HuH-7.5 (cell line): ENCODE measurements around the gene CROCC.

ENCODE experiments used
- DNase-seq: peaks from one replicate; pipeline ENCODE4 v3.0.0; 2011; ENCODE audit warnings: low spot score

The CROCC gene

DNA sequence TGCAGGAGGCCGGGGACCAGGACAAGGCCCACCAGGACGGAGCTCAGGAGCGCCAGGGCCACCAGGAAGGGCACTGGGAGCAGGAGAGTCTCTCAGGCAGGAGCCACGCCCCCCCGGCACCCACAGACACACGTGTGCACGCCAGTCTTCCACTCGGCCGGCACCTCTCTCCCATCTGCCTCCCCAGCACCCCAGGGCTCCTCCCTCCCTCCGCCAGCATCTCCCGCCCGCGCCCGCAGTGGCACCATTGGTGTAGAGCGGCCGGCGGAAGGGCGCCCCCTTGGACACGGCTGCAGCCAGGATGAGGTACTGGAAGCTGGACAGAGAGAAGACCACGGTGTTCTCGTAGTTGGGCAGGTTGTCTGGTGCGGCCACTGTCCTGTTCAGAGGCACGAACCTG is 64.8 kb downstream of the CROCC start:
- no peak for DNase-seq

DNA sequence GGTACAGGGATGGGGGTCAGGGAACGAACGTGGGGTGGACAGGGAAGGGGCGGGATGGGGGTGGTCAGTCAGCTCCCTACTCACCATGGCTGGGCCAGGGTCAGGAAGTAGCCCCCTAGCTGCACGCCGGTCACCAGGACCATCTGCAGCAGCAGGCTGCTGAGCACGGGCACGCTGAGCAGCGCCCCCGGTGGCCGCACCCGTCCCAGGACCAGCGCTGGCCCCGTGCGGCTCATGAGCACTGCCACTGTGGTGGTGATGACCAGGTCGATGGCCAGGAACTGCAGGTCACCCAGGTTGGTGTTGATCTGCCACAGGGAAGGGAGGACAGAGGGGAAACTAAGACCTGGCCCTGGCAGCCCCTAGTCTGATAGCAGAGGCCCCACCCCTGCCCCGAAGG is 65.2 kb downstream of the CROCC start:
- peak; percentile 80 for DNase-seq

DNA sequence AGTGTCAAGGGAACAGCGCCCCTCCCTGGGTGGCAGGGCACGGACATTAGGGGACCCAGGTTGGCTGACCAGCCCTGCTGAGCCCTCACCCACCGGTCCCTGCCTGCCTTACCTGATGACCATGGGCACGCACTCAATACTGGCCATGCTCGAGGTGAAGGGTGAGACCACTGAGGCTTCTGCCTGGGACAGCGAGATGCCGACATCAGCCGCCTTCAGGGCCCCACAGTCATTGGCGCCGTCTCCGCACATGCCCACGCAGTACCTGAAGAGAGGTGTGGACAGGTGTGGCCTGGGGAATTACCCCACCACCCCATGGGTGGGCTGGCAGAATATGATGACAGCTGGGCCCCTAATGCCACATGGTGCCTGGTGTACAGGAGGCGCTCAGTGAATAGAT is 66.5 kb downstream of the CROCC start:
- no peak for DNase-seq

DNA sequence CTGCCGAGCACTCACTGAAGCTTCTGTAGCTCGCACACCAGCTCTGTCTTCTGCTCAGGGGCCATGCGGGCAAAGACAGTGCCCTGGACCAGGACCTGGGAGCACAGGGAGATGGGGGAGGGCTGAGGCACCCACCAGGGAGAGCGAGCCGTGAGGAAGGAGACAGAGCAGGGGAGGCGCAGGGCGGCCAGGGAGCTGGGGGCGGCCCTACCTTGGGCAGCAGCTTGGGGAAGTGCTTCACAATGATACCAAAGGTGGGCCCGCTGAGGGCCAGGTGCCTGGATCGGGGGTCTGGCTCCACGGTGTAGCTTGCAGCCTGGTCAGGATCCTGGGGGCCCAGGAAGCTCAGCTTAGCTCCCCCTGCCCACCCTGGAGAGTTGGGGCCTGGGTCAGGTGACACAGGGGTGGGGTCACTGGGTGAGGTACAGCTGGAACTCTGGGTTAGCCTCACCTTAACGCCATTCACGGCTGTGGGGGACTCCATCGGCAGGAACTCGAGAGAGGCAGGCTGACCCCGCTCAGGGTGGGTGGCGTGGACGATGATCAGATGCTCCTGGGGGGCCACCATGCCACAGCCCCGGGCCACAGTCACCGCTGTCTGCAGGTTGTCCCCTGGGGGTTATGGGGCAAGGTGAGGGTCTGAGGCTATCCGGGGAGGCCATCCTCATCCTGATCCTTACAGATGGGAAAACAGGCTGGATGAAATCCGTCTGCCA is 68.1 kb downstream of the CROCC start:
- DNase-seq = no peak

DNA sequence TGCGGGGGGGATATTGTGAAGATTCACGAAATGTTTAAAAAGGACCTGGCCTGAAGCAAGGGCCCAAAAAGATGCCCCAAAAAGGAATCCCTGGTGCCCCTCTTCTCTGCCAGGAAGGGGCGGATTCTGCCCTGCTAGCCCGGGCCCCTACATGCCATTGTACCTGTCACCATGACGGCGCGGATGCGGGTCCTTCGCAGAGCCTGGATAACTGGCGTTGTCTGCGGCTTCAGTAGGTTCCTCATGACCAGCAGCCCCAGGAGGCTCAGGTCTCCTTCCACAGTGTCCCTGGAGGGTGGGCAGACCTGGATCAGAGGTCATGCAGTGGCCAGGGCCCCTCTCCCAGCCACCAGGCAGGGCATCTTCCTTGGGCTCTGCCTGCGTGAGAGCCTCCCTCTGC is 69.8 kb downstream of the CROCC start:
- no peak for DNase-seq

DNA sequence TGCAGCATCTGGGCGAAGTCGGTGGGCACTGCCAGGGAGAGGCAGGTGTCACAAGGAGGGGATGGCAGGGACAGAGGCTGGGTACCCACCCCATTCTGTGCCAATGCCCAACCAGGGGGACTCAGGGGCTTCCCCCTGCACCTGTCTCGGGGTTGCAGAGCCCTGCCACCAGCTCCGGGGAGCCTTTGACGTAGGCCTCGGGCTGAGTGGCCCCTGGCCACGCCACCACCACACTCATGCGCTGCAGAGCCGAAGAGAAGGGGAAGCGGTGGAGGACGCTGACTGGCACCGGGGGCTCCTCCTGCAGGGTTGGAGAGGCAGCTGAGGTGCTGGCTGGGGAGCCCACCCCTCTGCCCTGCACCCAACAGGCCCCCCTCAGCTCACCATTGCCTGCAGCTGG is 70.4 kb downstream of the CROCC start:
- no peak for DNase-seq

DNA sequence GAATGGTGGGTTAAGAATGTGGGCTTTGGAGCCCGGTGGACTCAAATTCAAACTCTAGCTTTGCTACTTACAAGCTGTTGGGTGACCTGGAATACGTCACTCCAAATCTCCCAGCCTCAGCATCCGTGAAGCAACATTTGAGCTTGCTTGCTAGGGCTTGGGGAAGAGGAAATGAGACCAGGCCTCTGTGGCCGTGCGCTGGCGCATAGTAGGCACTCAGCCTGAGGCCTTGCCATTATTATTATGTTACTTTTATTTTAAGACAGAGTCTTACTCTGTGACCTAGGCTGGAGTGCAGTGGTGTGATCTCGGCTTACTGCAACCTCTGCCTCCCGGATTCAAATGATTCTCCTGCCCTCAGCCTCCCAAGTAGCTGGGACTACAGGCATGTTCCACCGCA is 70.9 kb downstream of the CROCC start:
- DNase-seq = no peak

DNA sequence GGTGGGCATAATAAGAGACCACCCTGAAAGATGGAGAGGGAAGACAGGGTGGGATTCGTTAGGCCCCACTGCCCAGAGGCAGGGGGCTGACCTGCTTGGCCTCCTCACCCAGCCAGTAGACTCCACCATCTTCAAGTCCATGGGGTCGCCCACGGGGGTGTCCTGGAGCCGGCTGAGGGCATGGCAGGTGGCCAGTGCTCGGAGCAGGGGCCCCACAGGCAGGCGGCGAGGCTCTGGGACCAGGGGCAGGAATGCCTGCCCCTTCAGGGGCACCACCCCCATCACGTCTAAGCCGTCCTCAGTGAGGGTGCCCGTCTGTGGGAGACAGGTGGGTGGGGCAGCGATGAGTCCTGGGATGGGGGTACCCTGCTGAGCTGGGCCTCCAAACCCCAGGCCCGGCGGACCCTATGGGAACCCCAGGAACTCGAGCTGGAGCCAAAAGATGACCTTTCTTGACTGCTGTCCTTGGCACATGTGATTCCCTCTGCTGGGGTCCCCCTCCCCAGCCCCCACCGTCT is 71.8 kb downstream of the CROCC start:
- no peak for DNase-seq

DNA sequence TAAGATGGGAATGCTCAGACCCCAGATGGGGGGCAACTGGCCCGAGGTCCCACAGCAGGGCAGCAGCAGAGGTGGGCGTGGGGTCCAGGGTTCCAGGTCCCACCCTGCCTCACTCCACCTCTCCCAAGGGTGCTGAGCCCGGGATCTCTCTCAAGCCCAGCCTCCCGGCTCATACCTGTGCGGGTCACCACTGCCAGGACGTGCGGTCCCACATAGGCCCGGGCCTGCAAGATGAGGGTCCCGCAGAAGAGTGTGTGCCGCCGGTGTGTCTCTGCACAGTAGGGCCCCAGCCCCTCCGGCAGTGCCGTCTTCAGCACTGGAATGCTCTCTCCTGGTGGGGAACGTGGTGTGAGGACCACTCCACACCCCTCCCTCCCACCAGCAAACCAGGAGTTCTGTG is 75.1 kb downstream of the CROCC start:
- no peak for DNase-seq

DNA sequence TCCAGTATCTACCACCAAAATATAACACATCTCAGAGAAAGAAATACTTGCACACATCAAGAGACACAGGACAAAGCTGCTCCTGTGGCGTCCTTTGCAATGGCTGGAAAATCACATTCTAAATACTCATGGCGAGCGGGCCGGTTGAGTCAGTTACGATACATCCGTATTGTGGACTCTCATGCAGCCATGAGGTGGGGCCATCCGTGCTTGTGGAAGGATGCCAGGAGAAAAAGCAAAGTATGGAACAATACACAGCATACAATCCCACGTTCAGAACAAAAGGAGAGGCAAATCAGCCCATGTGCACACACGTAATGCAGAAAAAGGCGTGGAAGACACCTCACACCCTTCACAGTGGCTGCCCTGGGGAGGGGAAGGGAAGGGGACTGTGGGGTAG is 76.9 kb downstream of the CROCC start:
- DNase-seq = peak; percentile 7

DNA sequence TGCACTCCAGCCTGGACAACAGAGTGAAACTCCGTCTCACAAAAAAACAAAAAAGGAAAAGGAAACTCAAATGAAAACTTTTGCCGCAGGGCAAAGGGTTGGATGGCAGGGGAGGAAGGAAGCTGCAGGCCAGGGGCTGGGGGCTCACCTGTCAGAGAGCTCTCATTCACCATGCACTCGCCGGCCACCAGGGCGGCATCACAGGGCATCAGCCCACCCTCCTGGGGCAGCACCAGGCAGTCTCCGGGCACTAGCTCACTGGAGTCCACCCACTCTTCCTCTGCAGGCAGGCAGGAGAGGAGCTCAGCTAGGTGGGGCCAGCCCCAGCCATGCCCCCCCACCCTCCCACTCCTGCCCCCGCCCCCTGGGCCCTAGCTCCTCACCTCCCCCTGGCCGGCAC is 78.1 kb downstream of the CROCC start:
- peak; percentile 12 for DNase-seq

DNA sequence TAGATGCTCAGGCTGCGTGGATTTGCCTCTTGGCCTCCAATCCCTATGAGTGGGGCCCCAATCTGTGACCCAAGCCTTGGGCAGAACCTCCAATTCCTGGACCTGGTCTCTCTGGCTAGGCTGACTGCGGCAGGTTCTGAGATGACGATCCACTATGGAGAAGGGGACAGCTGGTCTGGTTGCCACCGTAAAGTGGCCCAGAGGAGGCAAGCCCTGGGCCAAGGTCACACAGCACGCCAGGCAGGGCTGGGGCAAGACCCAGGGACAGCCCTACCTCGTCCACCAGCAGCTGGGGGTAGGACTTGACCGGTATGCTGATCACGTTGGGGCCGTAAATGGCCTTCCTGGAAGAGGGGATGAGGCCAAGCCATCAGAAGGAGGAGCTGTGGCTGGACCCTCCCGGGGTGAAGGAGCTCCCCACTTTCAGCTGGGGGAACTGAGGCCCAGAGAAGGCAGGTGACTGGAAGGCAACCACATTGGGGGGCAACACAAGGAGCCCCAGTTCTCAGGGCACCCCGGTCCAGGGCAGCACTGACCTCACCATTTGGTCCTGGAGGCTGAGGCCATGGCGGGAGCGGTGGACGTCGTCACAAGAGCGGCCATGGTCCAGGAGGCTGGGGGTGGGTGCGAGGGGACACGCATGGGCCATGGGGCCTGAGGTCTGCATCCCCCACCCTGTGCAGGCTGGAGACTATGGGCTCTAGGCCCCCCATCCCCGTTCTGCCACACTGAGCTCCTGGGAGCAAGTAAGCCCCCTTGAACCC is 80.2 kb downstream of the CROCC start:
- peak; percentile 11 for DNase-seq

DNA sequence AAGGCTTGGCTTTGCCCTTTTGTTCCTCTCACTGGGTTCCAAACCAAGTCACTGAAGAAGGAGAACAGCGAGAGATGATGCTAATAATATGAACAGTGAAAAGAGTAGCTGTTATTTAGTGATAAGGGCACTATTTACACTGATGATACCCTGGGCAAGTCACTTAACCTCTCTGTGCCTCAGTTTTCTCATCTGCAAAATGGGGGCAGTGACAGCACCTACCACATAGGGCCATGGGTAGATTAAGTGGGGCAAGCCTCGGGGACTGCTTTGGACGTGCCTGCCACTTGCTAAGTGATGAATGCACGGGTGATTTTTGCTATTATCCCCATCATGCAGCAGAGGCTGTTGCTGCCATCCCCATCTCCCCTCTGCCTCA is 80.8 kb downstream of the CROCC start:
- DNase-seq = peak; percentile 4

DNA sequence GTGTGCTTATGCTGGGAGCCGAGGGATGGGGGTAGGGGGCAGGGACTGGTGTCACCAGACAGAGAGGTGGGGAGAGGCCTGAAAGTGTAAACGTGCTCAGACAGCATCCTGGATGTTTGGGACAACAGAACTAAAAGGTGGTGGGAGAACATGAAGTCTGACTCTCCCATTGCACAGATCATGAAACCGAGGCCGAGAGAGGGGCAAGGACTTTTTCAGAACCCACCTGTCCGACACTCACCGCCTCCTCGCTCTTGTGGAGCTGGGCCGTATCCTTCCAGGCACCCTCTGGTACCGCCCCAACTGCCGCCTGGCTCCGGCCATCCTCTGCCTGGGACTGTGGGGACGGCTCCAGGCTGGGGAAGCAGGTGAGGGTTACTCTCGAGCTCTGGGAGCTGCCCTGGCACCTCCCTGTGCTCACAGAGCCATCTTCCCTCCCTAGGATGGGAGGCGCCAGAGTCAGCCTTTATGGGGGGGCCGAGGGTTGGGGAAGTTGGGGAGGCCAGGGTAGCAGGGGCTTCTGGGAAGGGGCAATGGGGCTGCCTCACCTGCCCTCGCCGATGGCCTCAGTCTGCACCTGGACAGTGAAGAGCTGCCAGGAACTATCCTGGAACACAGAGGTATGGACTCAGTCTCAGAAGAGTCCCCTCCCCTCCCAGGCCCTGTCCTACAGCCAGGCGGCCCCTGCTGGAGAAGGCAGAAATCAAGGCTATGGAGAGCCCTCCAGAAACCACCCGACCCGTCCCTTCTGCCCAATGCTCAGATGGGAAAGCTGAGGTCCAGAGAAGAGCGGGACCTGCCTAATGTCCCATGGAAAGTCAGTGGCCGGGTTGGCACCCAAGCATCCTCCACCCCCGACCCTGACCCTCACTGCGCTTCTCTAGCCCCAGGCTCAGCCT is 83.0 kb downstream of the CROCC start:
- DNase-seq = peak; percentile 6

DNA sequence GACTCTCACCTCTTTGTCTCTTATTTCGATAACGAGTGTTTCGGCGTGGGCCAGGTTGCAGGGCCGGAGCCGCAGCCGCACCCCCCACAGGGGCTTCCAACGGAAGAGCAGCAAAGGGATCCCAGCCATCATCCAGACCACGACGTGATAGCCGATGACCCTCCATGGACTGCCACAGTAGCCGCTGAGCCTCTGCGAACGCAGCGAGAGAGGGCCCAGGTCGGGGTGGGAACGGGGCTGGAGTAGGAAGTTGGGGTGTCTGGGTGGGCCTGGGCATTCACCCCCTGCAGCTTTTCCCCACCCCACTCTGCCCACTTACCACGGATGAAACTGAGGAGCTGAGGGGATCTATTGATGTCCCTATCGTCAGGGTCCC is 83.6 kb downstream of the CROCC start:
- no peak for DNase-seq

DNA sequence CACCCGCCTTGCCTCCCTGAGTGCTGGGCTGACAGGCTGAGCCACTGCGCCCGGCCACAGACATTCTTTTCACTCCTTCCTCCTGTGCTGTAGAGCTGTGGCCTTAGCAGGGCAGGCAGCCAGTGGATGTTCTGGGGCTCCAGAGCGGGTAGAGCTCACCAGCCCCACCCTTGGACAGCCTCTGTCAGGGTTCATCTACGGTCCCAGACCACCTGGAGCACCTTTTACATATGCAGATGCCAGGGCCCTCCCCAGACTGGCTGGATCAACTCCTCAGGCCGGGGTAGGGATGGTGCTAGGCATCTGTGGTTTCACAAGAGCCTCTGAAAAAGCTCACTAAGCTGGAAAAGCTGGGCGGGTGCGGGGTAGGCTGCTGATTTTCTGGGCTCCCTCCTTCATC is 85.4 kb downstream of the CROCC start:
- peak; percentile 2 for DNase-seq

DNA sequence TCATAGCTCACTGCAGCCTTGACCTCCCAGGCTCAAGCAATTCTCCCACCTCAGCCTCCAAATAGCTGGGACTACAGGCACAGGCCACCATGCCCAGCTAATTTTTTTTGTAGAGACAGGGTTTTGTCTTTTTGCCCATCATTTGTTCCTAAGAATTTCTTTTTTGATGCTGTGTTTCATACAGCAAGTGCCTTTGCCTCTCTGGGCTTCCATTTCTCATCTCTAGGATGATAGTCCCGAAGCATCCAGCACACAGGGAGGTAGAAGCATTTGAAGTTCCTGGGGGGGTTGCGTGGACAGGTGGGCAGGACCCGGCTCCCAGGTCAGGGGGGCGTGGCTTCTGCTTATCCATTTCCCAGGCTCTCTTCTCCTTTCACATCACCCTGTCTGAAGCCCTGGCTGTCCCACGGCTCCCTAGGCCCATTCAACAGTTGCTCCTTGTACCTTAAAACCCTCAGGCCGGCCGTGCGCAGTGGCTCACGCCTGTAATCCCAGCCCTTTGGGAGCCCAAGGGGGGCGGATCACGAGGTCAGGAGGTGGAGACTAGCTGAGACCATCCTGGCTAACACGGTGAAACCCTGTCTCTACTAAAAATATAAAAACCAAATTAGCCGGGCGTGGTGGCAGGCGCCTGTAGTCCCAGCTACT is 86.6 kb downstream of the CROCC start:
- DNase-seq = peak; percentile 3

DNA sequence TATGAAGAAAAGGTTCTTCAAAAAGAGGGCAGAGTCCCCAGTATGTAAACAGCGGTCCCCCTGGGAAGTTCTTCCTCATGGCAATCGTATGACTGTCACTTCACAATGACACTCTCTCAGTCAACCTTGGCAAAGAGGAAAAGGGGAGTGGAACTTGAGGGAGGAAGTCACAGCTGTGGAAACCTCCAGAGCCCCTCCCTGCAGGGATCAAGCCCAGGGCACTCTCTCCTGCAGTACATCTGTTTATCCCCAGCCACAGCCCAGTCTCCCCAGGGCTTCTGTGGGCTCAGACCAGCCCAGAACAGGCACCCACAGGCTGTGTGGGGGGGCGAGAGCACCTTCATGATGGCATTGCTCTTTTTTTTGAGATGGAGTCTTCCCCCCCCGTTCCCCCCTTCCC is 88.0 kb downstream of the CROCC start:
- DNase-seq = peak; percentile 3

DNA sequence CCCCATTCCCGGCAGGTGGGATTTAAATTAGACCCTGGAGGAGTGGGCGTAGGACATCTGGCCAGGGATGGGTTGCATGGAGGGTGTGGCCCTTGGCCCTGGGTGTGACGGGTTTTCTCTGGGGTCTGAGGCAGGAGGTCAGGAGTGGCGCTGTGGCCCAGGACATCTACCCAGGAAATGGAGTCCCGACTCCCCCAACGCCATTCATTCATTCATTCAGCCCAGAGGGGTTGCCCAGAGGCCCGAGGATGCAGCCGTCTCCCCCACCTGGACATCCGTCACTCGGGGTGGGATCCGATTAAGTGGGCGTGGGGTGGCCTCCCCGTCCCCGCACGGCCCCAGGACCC is 89.3 kb downstream of the CROCC start:
- DNase-seq = peak; percentile 30

DNA sequence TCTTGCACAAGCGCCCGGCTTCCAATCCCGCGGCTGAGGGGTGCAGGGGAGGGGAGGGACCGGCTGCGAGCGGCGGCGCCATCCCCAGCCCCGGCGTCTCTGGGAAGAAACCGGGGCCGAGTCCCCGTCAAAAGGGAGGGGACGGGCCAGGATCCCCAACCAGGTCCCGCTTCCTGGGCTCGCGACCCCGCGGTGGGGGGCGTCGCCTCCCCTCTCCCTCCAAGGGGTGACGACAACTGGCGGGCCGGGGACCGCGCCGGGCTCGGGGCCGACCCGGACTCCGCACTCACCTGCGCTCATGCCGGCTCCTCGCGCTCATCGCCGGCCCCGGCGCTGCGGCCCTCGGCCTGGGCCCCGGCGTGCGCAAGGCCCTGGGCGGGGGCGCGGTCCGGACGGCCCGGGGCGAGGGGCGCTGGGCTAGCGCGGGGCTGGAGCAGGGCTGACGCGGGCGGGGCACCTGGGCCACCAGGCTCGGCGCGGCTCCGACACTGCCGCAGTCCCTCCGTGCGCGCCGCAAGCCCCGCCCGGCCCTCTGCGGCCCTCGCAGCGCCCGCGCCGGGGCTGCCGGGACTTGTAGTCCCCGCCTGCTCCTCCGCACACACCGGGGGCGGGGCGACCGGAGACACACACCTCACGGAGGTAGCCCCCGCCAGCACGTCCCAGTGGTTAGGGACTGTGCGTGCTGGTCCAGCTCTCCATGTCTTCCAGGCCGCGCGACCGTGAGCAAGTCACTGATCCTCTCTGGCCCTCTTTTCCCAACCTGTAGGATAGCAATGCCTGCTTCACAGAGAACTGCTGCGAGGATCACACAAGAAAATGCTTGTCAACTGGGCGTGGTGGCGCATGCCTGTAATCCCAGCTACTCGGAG is 89.9 kb downstream of the CROCC start, which contains the start of gene ATP13A2:
ATP13A2 (minus strand) TSS at position 490 of the 869 bp plus-strand sequence; CDS start at position 300, 190 bp downstream.
- DNase-seq = peak; percentile 90
